DND-41 (cell line): ENCODE measurements around the gene CDK13.

ENCODE experiments used
- ATAC-seq: fragments of 200-7000 bp; cut with Tn5 transposase; 3 replicates; pipeline ENCODE4 v1.9.1; 2021; ENCODE audit warnings: low read depth; ENCODE audit not compliant: insufficient read depth
- DNase-seq: peaks from one replicate; pipeline ENCODE4 v3.0.0-alpha.2; 2020
- H2AFZ ChIP-seq: 2 replicates; pipeline ENCODE4 v1.6.0; 2012; ENCODE audit warnings: low read depth, low read length
- H3K27ac ChIP-seq: 2 replicates; pipeline ENCODE4 v1.5.1; 2012; ENCODE audit warnings: low read length, inconsistent platforms
- H3K27me3 ChIP-seq: fragments of 200-600 bp; sonication (generic); 2 replicates; pipeline ENCODE4 v1.6.0; 2012; ENCODE audit warnings: low read length, mild to moderate bottlenecking, inconsistent platforms; ENCODE audit not compliant: insufficient read depth, poor library complexity
- H3K36me3 ChIP-seq: 2 replicates; pipeline ENCODE4 v1.5.1; 2012; ENCODE audit warnings: low read length, inconsistent platforms; ENCODE audit not compliant: insufficient read depth
- H3K4me1 ChIP-seq: 2 replicates; pipeline ENCODE4 v1.5.1; 2012; ENCODE audit warnings: mild to moderate bottlenecking, low read length; ENCODE audit not compliant: insufficient read depth
- H3K4me2 ChIP-seq: 2 replicates; pipeline ENCODE4 v1.6.0; 2012; ENCODE audit warnings: mild to moderate bottlenecking, moderate library complexity, low read length, inconsistent platforms; ENCODE audit not compliant: insufficient read depth
- H3K4me3 ChIP-seq, 2 experiments: fragments of 200-600 bp in 1 of 2; shearing (Covaris generic) in 1 of 2; 2 replicates each; pipeline ENCODE4 v1.5.1; 2012 to 2016; ENCODE audit warnings: inconsistent platforms in 2 of 2, low read length in 2 of 2, mild to moderate bottlenecking in 2 of 2, low read depth in 1 of 2, moderate library complexity in 1 of 2
- H3K79me2 ChIP-seq: 2 replicates; pipeline ENCODE4 v1.6.0; 2012; ENCODE audit warnings: low read length, inconsistent platforms; ENCODE audit not compliant: insufficient read depth
- H3K9ac ChIP-seq: 2 replicates; pipeline ENCODE4 v1.6.0; 2012; ENCODE audit warnings: low read depth, mild to moderate bottlenecking, inconsistent platforms, low read length, moderate library complexity
- H3K9me3 ChIP-seq: 2 replicates; pipeline ENCODE4 v1.5.1; 2012; ENCODE audit warnings: low read length, moderate library complexity, mild to moderate bottlenecking, inconsistent platforms; ENCODE audit not compliant: insufficient read depth, severe bottlenecking
- H4K20me1 ChIP-seq: 2 replicates; pipeline ENCODE4 v1.6.0; 2012; ENCODE audit warnings: low read length; ENCODE audit not compliant: insufficient read depth
- EZH2 ChIP-seq: IDR thresholded peaks from 3 replicates; pipeline ENCODE4 v1.6.1; 2012; ENCODE audit warnings: borderline replicate concordance, low read depth, mild to moderate bottlenecking, moderate library complexity, low read length, inconsistent platforms; ENCODE audit not compliant: severe bottlenecking
- TF ChIP-seq, protein P1 (sequence below): IDR thresholded peaks from 2 replicates; pipeline ENCODE4 v1.5.1; 2012; ENCODE audit warnings: borderline replicate concordance, low read length, moderate library complexity, mild to moderate bottlenecking; ENCODE audit not compliant: poor library complexity, severe bottlenecking; ENCODE audit errors: extremely low read depth

CDK13 gene

DNA sequence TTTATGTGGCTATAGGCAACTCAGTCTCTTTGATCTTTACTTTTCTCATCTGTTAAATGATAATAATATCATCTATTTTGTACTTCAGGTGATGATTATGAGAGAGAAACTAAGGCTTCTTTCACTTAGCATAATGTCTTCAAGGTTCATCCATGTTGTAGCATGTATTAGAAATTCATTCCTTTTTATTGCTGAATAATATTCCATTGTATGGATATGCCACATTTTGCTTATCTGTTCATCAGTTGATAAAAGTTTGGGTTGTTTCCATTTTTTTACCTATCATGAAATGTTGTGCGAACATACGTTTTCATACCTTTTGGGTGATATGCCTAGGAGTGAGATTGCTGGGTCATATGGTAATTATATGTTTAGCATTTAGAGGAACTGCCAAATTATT lies 7.2 kb upstream of the CDK13 start:
- no peaks in the 10 kb centered on the region for H4K20me1 ChIP-seq
- no peak overlapping the region for H3K9ac ChIP-seq
- H3K27ac ChIP-seq = no peak overlapping the region
- H3K36me3 ChIP-seq = no peaks in the 10 kb centered on the region
- no peaks in the 10 kb centered on the region for H3K27me3 ChIP-seq
- TF ChIP-seq, protein P1, sequence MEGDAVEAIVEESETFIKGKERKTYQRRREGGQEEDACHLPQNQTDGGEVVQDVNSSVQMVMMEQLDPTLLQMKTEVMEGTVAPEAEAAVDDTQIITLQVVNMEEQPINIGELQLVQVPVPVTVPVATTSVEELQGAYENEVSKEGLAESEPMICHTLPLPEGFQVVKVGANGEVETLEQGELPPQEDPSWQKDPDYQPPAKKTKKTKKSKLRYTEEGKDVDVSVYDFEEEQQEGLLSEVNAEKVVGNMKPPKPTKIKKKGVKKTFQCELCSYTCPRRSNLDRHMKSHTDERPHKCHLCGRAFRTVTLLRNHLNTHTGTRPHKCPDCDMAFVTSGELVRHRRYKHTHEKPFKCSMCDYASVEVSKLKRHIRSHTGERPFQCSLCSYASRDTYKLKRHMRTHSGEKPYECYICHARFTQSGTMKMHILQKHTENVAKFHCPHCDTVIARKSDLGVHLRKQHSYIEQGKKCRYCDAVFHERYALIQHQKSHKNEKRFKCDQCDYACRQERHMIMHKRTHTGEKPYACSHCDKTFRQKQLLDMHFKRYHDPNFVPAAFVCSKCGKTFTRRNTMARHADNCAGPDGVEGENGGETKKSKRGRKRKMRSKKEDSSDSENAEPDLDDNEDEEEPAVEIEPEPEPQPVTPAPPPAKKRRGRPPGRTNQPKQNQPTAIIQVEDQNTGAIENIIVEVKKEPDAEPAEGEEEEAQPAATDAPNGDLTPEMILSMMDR = no peak
- TF ChIP-seq EZH2 = no peak
- H3K4me2 ChIP-seq = no peak overlapping the region
- peaks cover 6% of the 10 kb centered on the region for H3K4me1 ChIP-seq
- no peaks in the 10 kb centered on the region for H3K9me3 ChIP-seq
- peaks cover 4% of the 10 kb centered on the region for H3K79me2 ChIP-seq
- no peak overlapping the region for H3K4me3 ChIP-seq
- no peak for ATAC-seq
- DNase-seq = no peak
- H2AFZ ChIP-seq = no peak overlapping the region

DNA sequence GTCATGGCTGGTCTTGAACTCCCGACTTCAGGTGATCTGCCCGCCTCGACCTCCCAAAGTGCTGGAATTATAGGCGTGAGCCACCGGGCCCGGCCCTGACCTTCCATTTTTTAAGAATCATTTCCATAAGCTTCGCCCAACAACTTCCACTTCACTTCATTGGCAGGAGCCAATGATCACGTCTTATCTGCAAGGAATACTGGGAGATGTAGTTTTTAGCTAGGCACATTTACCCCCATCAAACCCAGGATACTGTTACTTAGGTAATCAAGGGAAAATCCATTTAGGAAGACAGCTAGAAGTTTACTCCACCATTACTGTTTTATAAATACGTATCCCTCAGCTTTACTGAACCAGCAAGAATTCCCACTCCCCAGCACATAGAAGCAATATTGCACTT lies 3.4 kb upstream of the CDK13 start:
- Histone ChIP-seq H3K27ac (no peak overlapping the region), H3K36me3 (peaks cover 2% of the 10 kb centered on the region; the same call in 1 of the 2 replicates), H3K4me3 (no peak overlapping the region), H2AFZ (no peak overlapping the region), H3K27me3 (no peaks in the 10 kb centered on the region), H3K9me3 (no peaks in the 10 kb centered on the region), H4K20me1 (peaks cover 7% of the 10 kb centered on the region), H3K9ac (no peak overlapping the region), H3K4me1 (peaks cover 14% of the 10 kb centered on the region), H3K4me2 (no peak overlapping the region), H3K79me2 (peaks cover 30% of the 10 kb centered on the region)
- no peak for TF ChIP-seq EZH2
- TF ChIP-seq, protein P1 = no peak
- DNase-seq = no peak
- no peak for ATAC-seq

DNA sequence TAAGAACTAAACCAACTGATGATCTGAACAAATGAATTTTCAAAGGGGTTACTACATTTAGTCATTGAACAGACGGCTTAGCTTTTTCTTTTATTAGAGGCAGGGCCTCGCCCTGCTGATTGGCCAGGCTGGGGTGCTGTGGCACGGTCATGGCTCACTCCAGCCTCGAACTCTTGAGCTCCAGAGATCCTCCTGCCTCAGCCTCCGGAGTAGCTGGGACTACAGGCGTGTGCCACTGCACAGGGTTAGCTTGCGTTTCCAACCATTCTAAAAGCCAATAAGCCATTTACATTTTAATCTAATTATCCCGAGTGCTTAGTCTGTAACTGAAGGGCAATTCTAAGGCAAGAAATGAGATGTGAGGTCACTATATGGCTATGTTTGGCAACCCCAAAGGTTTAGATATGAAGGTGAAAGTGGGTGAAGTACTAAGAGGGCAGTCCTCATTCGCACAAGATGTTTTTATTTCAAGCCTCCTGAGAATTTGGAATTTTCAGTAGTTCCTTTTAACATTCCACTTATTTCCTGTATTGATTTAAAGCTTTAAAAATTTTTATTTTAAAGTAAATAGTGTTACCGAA lies 1.6 kb upstream of the CDK13 start:
- DNase-seq (peak; percentile 21), ATAC-seq (no peak)
- Histone ChIP-seq H3K27ac (peak overlapping the region; percentile 94), H2AFZ (peak overlapping the region; percentile 53; the same call in 1 of the 2 replicates), H3K4me2 (peak overlapping the region; percentile 83), H3K9ac (peak overlapping the region; percentile 66), H3K79me2 (peaks cover 48% of the 10 kb centered on the region), H3K36me3 (peaks cover 7% of the 10 kb centered on the region), H3K27me3 (no peaks in the 10 kb centered on the region), H3K9me3 (no peaks in the 10 kb centered on the region), H3K4me3 (peak overlapping the region; percentile 24 to 99; a peak in 3 of 4 replicates), H4K20me1 (peaks cover 25% of the 10 kb centered on the region), H3K4me1 (peaks cover 26% of the 10 kb centered on the region)
- no peak for TF ChIP-seq EZH2
- TF ChIP-seq, protein P1 = no peak
